Mesenchymal stem cell (in vitro differentiated cells and primary cell): Measurements from ENCODE around the gene DPYD.
A peak's percentile ranks its signal among the peaks of the same experiment; 100 is the strongest.

Experiments used
- DNase-seq: peaks from one replicate; pipeline ENCODE4 v3.0.0-alpha.2; 2013
- H2AFZ ChIP-seq: one replicate; pipeline ENCODE4 v1.6.1; 2013; ENCODE audit warnings: low read depth, mild to moderate bottlenecking, control low read depth, inconsistent platforms, low read length, moderate library complexity
- H2AK5ac ChIP-seq: 2 replicates; pipeline ENCODE4 v1.6.1; 2013; ENCODE audit warnings: low read length, moderate library complexity, mild to moderate bottlenecking, inconsistent platforms; ENCODE audit not compliant: severe bottlenecking
- H2BK120ac ChIP-seq: one replicate; pipeline ENCODE4 v1.6.1; 2013; ENCODE audit warnings: low read depth, mild to moderate bottlenecking, inconsistent platforms, low read length, moderate library complexity
- H2BK12ac ChIP-seq, 2 experiments: one replicate each; pipeline ENCODE4 v1.6.1; 2013; ENCODE audit warnings: inconsistent platforms in 2 of 2, low read length in 2 of 2, mild to moderate bottlenecking in 2 of 2, moderate library complexity in 2 of 2, control low read depth in 1 of 2
- H2BK15ac ChIP-seq: one replicate; pipeline ENCODE4 v1.6.1; 2013; ENCODE audit warnings: mild to moderate bottlenecking, low read depth, inconsistent platforms; ENCODE audit not compliant: poor library complexity, severe bottlenecking
- H2BK5ac ChIP-seq: 2 replicates; pipeline ENCODE4 v1.6.1; 2013; ENCODE audit warnings: low read depth, mild to moderate bottlenecking, low read length, control low read depth, inconsistent platforms; ENCODE audit not compliant: poor library complexity, severe bottlenecking
- H3K14ac ChIP-seq, 2 experiments: one replicate each; pipeline ENCODE4 v1.6.1; 2013; ENCODE audit warnings: inconsistent platforms in 2 of 2, low read length in 2 of 2, control low read depth in 1 of 2, mild to moderate bottlenecking in 1 of 2, moderate library complexity in 1 of 2
- H3K18ac ChIP-seq, 2 experiments: one replicate each; pipeline ENCODE4 v1.6.1; 2013; ENCODE audit warnings: inconsistent platforms in 2 of 2, low read length in 2 of 2, control low read depth in 1 of 2, low read depth in 1 of 2, mild to moderate bottlenecking in 1 of 2
- H3K23ac ChIP-seq, 2 experiments: one replicate each; pipeline ENCODE4 v1.6.1; 2013; ENCODE audit warnings: inconsistent platforms in 2 of 2, low read length in 2 of 2, mild to moderate bottlenecking in 2 of 2, moderate library complexity in 2 of 2, control low read depth in 1 of 2
- H3K27ac ChIP-seq: 2 replicates; pipeline ENCODE4 v1.5.1; 2013; ENCODE audit warnings: mild to moderate bottlenecking, moderate library complexity, low read length, control low read depth, inconsistent platforms; ENCODE audit not compliant: poor library complexity, severe bottlenecking
- H3K27me3 ChIP-seq, 2 experiments: 2 replicates each; pipeline versions ENCODE4 v1.6.1 to v1.7.0; 2013; ENCODE audit warnings: low read length in 2 of 2, mild to moderate bottlenecking in 2 of 2, moderate library complexity in 2 of 2, control low read depth in 1 of 2, inconsistent platforms in 1 of 2; ENCODE audit not compliant: control insufficient read depth in 1 of 2, insufficient read depth in 1 of 2
- H3K36me3 ChIP-seq, 2 experiments: 2 replicates each; pipeline versions ENCODE4 v1.6.1 to v1.7.0; 2013; ENCODE audit warnings: low read length in 2 of 2, control low read depth in 1 of 2, inconsistent platforms in 1 of 2, low read depth in 1 of 2, mild to moderate bottlenecking in 1 of 2; ENCODE audit not compliant: insufficient read depth in 2 of 2, control insufficient read depth in 1 of 2
- H3K4ac ChIP-seq, 2 experiments: one replicate each; pipeline ENCODE4 v1.6.1; 2013; ENCODE audit warnings: inconsistent platforms in 2 of 2, low read length in 2 of 2, mild to moderate bottlenecking in 2 of 2, moderate library complexity in 2 of 2, control low read depth in 1 of 2, low read depth in 1 of 2
- H3K4me1 ChIP-seq: 2 replicates; pipeline ENCODE4 v1.6.1; 2013; ENCODE audit warnings: low read depth, low read length, control low read depth; ENCODE audit not compliant: control insufficient read depth, insufficient read depth
- H3K4me2 ChIP-seq: 2 replicates; pipeline ENCODE4 v1.6.1; 2013; ENCODE audit warnings: low read length, mild to moderate bottlenecking, inconsistent platforms; ENCODE audit not compliant: poor library complexity, severe bottlenecking
- H3K4me3 ChIP-seq, 2 experiments: 2 replicates each; pipeline versions ENCODE4 v1.5.1 to v1.7.0; 2013; ENCODE audit warnings: low read length in 2 of 2, mild to moderate bottlenecking in 2 of 2, control low read depth in 1 of 2, low read depth in 1 of 2; ENCODE audit not compliant: insufficient read depth in 1 of 2
- H3K79me1 ChIP-seq: replicated peaks from 2 replicates; pipeline ENCODE4 v1.6.1; 2013; ENCODE audit warnings: mild to moderate bottlenecking, control low read depth, low read length, inconsistent platforms; ENCODE audit not compliant: poor library complexity, severe bottlenecking
- H3K9ac ChIP-seq: 2 replicates; pipeline ENCODE4 v1.7.0; 2013; ENCODE audit warnings: mild to moderate bottlenecking, low read length, moderate library complexity
- H3K9me3 ChIP-seq: 2 replicates; pipeline ENCODE4 v1.7.0; 2013; ENCODE audit warnings: mild to moderate bottlenecking, low read length; ENCODE audit not compliant: control insufficient read depth
- H4K8ac ChIP-seq: one replicate; pipeline ENCODE4 v1.6.1; 2013; ENCODE audit warnings: inconsistent platforms, mild to moderate bottlenecking, low read length, moderate library complexity
- H4K91ac ChIP-seq: one replicate; pipeline ENCODE4 v1.6.1; 2013; ENCODE audit warnings: mild to moderate bottlenecking, low read length, inconsistent platforms
- WGBS: methylation state at CpG from one replicate; pipeline ENCODE4 v1.1.7; 2013; ENCODE audit warnings: mixed read lengths; 5-methylcytosine and 5-hydroxymethylcytosine counted together

DPYD gene

GRCh38 chr1:97634758-97635157, 286.1 kb downstream of the DPYD start:
- no peak overlapping the region for H2BK15ac ChIP-seq
- H3K18ac ChIP-seq: no peak overlapping the region
- H3K4me3 ChIP-seq: no peak overlapping the region
- H3K14ac ChIP-seq: no peak overlapping the region
- no peak overlapping the region for H2BK5ac ChIP-seq
- no peak overlapping the region for H2AFZ ChIP-seq
- H3K27ac ChIP-seq: no peak overlapping the region
- no peak overlapping the region for H2AK5ac ChIP-seq
- H3K23ac ChIP-seq: no peak overlapping the region
- WGBS: 48% methylated on average over 1 of the region's 2 CpGs
- H3K4ac ChIP-seq: no peak overlapping the region
- no peak for DNase-seq
- H4K8ac ChIP-seq: no peak overlapping the region
- no peak overlapping the region for H3K4me2 ChIP-seq
- no peaks in the 10 kb centered on the region for H3K79me1 ChIP-seq
- H3K27me3 ChIP-seq: no peaks in the 10 kb centered on the region
- no peaks in the 10 kb centered on the region for H3K9me3 ChIP-seq
- no peaks in the 10 kb centered on the region for H3K4me1 ChIP-seq
- no peak overlapping the region for H4K91ac ChIP-seq
- no peak overlapping the region for H2BK12ac ChIP-seq
- H3K36me3 ChIP-seq: no peaks in the 10 kb centered on the region
- H3K9ac ChIP-seq: no peak overlapping the region
- no peak overlapping the region for H2BK120ac ChIP-seq

GRCh38 chr1:97632776-97633175, 288.1 kb downstream of the DPYD start:
- Histone ChIP-seq H3K79me1 (no peaks in the 10 kb centered on the region), H3K9ac (no peak overlapping the region)
- WGBS: 77% methylated on average over 2 of the region's 2 CpGs

GRCh38 chr1:97632075-97632474, 288.8 kb downstream of the DPYD start:
- H3K4me1 ChIP-seq: no peaks in the 10 kb centered on the region
- no peak overlapping the region for H2BK5ac ChIP-seq
- H3K14ac ChIP-seq: no peak overlapping the region
- H3K18ac ChIP-seq: no peak overlapping the region
- H3K4me2 ChIP-seq: no peak overlapping the region
- H4K8ac ChIP-seq: no peak overlapping the region
- WGBS: 30% methylated on average over 3 of the region's 4 CpGs
- no peak overlapping the region for H2AK5ac ChIP-seq
- no peaks in the 10 kb centered on the region for H3K9me3 ChIP-seq
- no peak overlapping the region for H3K9ac ChIP-seq
- H3K27ac ChIP-seq: no peak overlapping the region
- no peaks in the 10 kb centered on the region for H3K27me3 ChIP-seq
- DNase-seq: peak; percentile 50
- H2BK120ac ChIP-seq: no peak overlapping the region
- H3K4me3 ChIP-seq: no peak overlapping the region
- H2BK15ac ChIP-seq: no peak overlapping the region
- no peak overlapping the region for H2BK12ac ChIP-seq
- no peak overlapping the region for H3K23ac ChIP-seq
- H4K91ac ChIP-seq: no peak overlapping the region
- H3K79me1 ChIP-seq: no peaks in the 10 kb centered on the region
- H2AFZ ChIP-seq: no peak overlapping the region
- H3K36me3 ChIP-seq: no peaks in the 10 kb centered on the region
- no peak overlapping the region for H3K4ac ChIP-seq

More at GRCh38 chr1:97632776-97633175, 288.1 kb downstream of the DPYD start:
- no peaks in the 10 kb centered on the region for H3K4me1 ChIP-seq
- H3K4ac ChIP-seq: no peak overlapping the region
- H3K36me3 ChIP-seq: no peaks in the 10 kb centered on the region
- H3K9me3 ChIP-seq: no peaks in the 10 kb centered on the region
- no peak overlapping the region for H3K14ac ChIP-seq
- no peak overlapping the region for H3K4me3 ChIP-seq
- H4K8ac ChIP-seq: no peak overlapping the region
- no peak overlapping the region for H3K23ac ChIP-seq
- no peaks in the 10 kb centered on the region for H3K27me3 ChIP-seq
- H2BK15ac ChIP-seq: no peak overlapping the region
- no peak overlapping the region for H2BK120ac ChIP-seq
- H2BK5ac ChIP-seq: no peak overlapping the region
- no peak overlapping the region for H2BK12ac ChIP-seq
- no peak overlapping the region for H2AK5ac ChIP-seq
- H3K18ac ChIP-seq: no peak overlapping the region
- no peak overlapping the region for H4K91ac ChIP-seq
- H2AFZ ChIP-seq: no peak overlapping the region
- DNase-seq: no peak
- H3K4me2 ChIP-seq: no peak overlapping the region
- no peak overlapping the region for H3K27ac ChIP-seq

- DNase-seq: peak; percentile 59
- WGBS: 54% methylated on average over 3 of the region's 3 CpGs
These were observed 289.9 kb downstream of the DPYD start for GRCh38 chr1:97630948-97631347.

More at GRCh38 chr1:97630948-97631347, 289.9 kb downstream of the DPYD start:
- Histone ChIP-seq H3K4ac (no peak overlapping the region), H2BK15ac (no peak overlapping the region), H3K4me1 (no peaks in the 10 kb centered on the region), H3K27me3 (no peaks in the 10 kb centered on the region), H2BK120ac (no peak overlapping the region), H2AFZ (no peak overlapping the region), H3K9ac (no peak overlapping the region), H2BK12ac (no peak overlapping the region), H3K4me2 (no peak overlapping the region), H3K79me1 (no peaks in the 10 kb centered on the region), H3K9me3 (no peaks in the 10 kb centered on the region), H3K18ac (no peak overlapping the region), H3K14ac (no peak overlapping the region), H3K23ac (no peak overlapping the region), H4K91ac (no peak overlapping the region), H2BK5ac (no peak overlapping the region), H2AK5ac (no peak overlapping the region), H3K4me3 (no peak overlapping the region), H3K36me3 (no peaks in the 10 kb centered on the region), H4K8ac (no peak overlapping the region), H3K27ac (no peak overlapping the region)
